Lower leg skin (tissue), 4 donors: ENCODE data around the gene MORC4. TPM values are rescaled to one million over a fixed set of nuclear protein-coding genes. Genes with fewer than 3 reads are reported as not detected.

ENCODE experiments used
- DNase-seq, 2 donors: peaks; one replicate each; pipeline ENCODE4 v3.0.0-alpha.2; 2019; ENCODE audit warnings: low spot score in 2 of 2
- H3K4me3 ChIP-seq: fragments of 200-600 bp; sonication (generic); 2 replicates; pipeline ENCODE4 v1.5.1; 2017; ENCODE audit warnings: mild to moderate bottlenecking, low read depth; ENCODE audit not compliant: poor library complexity, severe bottlenecking
- CTCF ChIP-seq, 3 donors: fragments of 450-650 bp; IDR thresholded peaks; one replicate each; pipeline ENCODE4 v1.5.1; 2016; ENCODE audit warnings: antibody characterized with exemption in 3 of 3, mild to moderate bottlenecking in 3 of 3, moderate library complexity in 2 of 3
- POLR2A ChIP-seq, 2 donors: fragments of 450-650 bp; IDR thresholded peaks; one replicate each; pipeline ENCODE4 v1.6.1; 2016 to 2017; ENCODE audit warnings: antibody characterized with exemption in 2 of 2, mild to moderate bottlenecking in 1 of 2, moderate library complexity in 1 of 2
- WGBS, 2 donors: methylation state at CpG; one replicate each; pipeline ENCODE4 v1.1.5; 2018; 5-methylcytosine and 5-hydroxymethylcytosine counted together
- intact Hi-C: fragments of 100-400 bp; cut with DNase I; formaldehyde crosslinking; loops from one replicate; pipeline ENCODE4 v1.15.0; 2023; ENCODE audit warnings: low total_unique reads
- total RNA-seq, 4 donors: library from RNA; depleted of rRNA; stranded (reverse); fragments of >200 nt; gene quantifications; one replicate each; pipeline ENCODE4 v1.1.0, GENCODE V29; 2016

MORC4 gene
- total RNA-seq, 4 donors from 2014 or later, result 19.9 to 27.3 (median 23.7) TPM

GRCh38 chrX:106903856-106904528 is 96.0 kb downstream of the MORC4 start:
- no peak for DNase-seq
- H3K4me3 ChIP-seq, result no peak overlapping the region
- TF ChIP-seq CTCF (IDR thresholded peaks at IDR 0.05) (no peak), POLR2A (IDR thresholded peaks at IDR 0.05) (no peak)
- intact Hi-C loops, result no loop called here
- 71 to 73% methylated on average over 5 of the region's 5 CpGs for WGBS, 2 donors

GRCh38 chrX:106903291-106903824 is 96.7 kb downstream of the MORC4 start, which contains the start of gene RIPPLY1:
TSS of gene RIPPLY1 (minus strand) at chrX:106903341. CDS start at chrX:106903287, 54 bp downstream.
- intact Hi-C loops, result no loop called here
- H3K4me3 ChIP-seq, result no peak within 1 kb of the TSS
- no peak for DNase-seq
- WGBS, 2 donors, result 85 to 86% methylated on average over 1 of the region's 1 CpG
- TF ChIP-seq POLR2A (IDR thresholded peaks at IDR 0.05) (no peak), CTCF (IDR thresholded peaks at IDR 0.05) (no peak)

- 78 to 100% methylated on average over 2 of the region's 2 CpGs for WGBS, 2 donors
- no peak for DNase-seq
- H3K4me3 ChIP-seq, result no peak overlapping the region
- intact Hi-C loops, result no loop called here
- no peak for TF ChIP-seq CTCF (IDR thresholded peaks at IDR 0.05)
- no peak for TF ChIP-seq POLR2A (IDR thresholded peaks at IDR 0.05)
Measured at GRCh38 chrX:106902684-106903083, 97.3 kb downstream of the MORC4 start.

GRCh38 chrX:106901781-106902219 is 98.2 kb downstream of the MORC4 start:
- 78 to 81% methylated on average over 4 of the region's 4 CpGs for WGBS, 2 donors
- intact Hi-C loops, result no loop called here
- no peak for DNase-seq
- H3K4me3 ChIP-seq, result no peak overlapping the region
- TF ChIP-seq CTCF (IDR thresholded peaks at IDR 0.05) (no peak), POLR2A (IDR thresholded peaks at IDR 0.05) (no peak)

GRCh38 chrX:106901341-106901740 is 98.7 kb downstream of the MORC4 start:
- intact Hi-C loops, result no loop called here
- TF ChIP-seq POLR2A (IDR thresholded peaks at IDR 0.05) (no peak), CTCF (IDR thresholded peaks at IDR 0.05) (no peak)
- H3K4me3 ChIP-seq, result no peak overlapping the region
- no peak for DNase-seq
- WGBS, 2 donors, result 65 to 87% methylated on average over 3 of the region's 3 CpGs
